Activated effector memory CD4-positive, alpha-beta T cell treated with Interleukin-2 at 50 U/mL for 16 hours (primary cell): ENCODE data around the gene HDAC4.

Experiments used
- DNase-seq: peaks from one replicate; pipeline ENCODE4 v3.0.0-alpha.2; 2020

Gene HDAC4

DNA sequence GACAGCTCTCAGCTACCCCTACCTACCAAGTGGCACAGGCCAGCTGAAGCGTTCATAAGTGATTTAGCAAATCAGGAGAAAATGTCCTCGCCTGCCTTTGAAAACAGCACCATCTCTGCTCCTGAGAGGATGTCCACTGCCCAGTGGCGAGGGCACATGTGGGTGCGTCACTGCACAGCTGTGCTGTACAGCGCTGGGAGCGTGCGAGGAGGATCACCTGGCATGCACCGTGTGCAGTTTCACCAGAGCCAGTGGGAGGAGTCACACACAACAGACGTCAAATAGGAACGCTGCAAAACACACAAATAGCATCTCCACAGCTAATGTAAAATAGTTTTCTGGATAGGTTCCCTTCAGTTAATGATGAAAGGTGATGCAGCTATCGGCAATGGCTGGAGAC is 154.1 kb downstream of the HDAC4 start:
- no peak for DNase-seq

GRCh38 chr2:239245872-239246721 is 154.7 kb downstream of the HDAC4 start:
- DNase-seq: no peak

DNA sequence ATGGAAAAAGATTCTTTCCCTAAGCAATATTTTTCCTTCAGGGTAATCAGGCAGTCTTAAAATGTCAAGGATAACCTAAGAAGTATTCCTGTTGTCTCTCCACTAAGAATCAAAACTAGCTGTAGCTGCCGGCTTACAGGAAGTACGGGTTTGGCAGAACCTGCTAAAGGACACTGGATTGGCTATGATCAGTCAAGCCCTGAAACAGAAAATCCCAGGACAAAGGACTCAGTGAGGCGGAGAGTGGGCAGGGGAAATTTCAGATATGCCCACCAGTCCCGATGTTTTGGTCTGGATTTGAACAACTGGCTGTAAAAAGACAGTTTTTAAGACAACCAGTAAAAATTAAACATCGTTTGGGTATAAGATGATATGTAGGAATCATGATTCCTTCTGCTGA is 155.7 kb downstream of the HDAC4 start:
- no peak for DNase-seq

- no peak for DNase-seq
Measured at GRCh38 chr2:239244625-239245024, 156.2 kb downstream of the HDAC4 start.

- no peak for DNase-seq
Measured at GRCh38 chr2:239241431-239241960, 159.3 kb downstream of the HDAC4 start.

DNA sequence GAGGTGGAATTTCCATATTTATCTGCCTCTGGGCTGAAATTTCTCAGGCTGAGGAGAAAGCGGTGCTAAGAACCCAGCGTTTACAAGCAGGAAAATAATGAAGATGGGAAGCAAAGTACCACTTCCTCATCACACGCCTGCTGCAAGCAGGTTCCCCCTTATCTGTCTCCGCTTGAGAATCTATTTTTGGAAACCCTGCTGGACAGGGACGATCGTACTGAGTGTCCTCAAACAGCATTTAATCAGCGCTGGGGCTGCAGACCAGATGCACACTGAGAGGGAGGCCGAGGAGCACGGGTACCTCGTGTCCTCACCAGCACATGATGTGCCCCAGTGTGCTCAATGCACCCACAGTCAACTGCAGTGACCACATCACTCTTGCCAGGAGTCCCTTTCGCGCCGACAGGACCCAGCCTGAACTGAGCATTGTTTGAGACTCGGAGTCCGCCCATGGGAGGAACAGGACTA is 160.4 kb downstream of the HDAC4 start:
- DNase-seq: no peak

GRCh38 chr2:239239607-239240413 is 161.0 kb downstream of the HDAC4 start:
- no peak for DNase-seq

GRCh38 chr2:239238839-239239606 is 161.8 kb downstream of the HDAC4 start:
- DNase-seq: no peak

DNA sequence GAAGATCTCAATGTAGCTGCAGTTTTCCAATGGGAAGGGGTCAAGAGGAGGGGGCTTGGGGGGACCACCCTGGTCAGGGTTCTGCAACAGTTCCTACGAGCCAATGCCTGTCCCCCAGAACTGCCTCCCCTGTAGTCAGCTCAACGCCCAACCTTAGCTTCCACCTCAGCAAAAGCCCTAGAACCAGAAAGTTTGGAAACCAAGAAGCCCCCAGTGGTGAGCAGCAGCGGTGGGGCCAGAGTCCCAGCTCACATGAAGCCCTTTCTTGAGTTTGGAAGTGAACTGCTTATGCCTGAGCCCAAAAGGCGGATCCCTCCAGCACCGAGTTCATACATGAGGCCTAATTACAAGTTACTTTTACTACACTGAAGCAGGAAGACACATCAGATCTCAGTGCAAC is 162.4 kb downstream of the HDAC4 start:
- DNase-seq: no peak

DNA sequence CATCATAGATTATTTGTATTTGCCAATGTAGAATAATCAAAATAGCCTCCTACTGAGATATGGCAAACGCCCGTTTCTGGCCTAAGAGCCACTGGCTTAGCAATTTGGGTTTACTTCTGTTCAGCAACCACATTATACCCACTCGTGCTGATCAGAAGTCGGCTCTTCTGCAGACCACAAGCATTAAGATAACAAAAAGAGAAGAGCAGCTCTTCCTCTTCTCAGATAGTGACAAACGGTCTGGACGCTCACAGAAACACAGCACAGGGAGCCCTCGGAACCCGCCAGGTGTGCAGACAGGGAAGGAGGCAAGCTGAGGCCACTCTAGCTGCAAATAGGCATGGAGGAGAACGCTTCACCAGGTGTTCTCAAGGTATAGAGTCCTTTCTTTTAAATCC is 164.0 kb downstream of the HDAC4 start:
- no peak for DNase-seq

DNA sequence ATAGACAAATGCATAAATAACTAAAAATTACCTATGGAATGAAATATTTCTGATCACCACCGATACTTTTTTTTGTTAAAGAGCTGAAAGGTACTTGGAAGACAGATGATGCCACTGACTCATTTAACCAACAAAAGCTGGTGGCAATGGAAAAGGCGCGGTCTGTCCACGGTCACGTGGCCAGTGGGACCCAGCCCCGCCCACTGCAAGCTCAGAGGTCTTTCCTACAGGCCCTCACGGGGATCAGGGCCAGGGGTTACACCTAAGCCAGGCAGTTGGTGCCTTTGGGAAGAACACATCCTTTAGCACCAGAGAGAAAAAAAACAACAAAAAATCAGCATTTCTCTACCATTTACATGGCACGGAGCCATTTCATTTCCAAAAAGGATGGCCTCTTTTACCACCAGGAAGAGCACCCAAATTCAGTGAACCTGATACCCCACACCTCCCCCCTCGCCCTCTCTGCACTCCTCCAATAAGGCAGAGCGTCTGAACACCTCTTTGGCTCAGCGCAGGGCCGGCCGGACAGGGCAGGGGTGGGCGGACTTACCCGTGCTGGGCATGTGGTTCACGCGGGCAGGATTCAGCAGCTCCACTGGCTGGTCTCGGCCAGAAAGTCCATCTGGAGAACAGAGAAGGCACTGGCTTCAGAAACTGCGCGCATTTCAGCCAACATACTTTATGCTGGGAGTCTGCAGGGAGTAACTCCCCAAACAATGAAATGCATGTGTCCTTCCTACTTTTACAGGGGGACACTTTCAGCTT is 164.6 kb downstream of the HDAC4 start:
- DNase-seq: no peak

DNA sequence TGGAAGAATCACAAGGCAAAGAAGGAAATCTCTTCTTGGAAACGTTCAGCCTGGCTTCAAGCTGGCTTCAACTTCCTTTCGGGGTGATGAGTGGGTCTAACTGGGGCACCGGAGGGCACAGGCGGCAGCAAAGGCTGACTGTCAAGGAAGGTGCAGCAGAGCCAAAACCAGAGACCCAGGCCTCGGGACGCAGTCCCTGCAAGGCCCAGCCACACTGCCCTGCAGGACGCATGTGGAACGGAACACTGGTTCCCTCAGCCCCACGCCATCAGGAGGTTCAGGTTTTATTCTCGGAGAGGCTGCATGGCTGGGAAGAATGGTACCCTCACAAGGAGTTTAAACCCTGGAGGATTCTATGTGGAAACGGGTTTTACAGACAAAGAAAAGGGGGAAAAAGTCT is 165.5 kb downstream of the HDAC4 start:
- no peak for DNase-seq

DNA sequence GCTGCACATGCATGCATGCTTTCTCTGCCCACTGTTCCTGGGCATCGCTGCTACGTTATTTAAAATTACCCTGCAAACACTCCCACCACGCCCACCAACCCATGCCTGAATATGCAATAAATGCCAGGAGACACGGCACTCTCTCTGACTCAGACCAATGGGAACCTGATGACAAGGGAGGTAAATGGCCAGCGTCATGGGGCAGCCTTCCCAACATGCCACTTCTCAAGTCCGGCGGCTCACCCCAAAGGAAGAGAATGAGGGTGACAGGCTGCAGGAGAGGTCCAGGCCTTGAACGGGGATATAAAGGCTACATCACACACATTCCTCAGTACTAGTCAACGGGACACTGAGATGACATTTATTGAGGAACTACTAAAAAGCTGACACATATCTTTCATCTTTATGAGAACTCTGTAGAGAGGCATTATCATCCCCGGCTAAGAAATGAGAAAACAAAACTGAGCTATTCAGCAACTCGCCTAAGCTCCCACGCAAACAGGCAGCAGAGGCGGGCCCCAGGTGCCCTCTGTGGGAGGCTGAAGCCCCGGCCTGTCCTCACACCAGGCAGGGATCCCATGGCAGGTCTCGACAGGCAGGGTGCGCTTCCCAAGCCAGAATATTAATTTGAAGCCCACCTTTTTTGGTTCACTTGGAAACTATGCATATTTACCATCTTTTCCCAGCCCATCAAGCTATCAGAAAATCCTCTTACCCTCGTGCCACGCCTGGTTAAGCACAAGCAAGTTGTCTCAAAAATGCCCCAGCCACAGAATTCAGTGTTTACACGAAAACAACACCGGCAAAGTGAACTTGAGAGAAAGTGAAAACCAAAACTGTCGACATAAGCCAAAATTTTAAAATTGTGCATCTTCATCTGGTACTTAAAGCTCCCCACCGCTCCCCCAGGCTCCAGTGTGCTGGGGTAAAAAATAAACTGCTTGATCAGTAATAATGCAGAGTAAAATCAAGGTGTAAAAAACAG is 166.3 kb downstream of the HDAC4 start:
- DNase-seq: no peak

GRCh38 chr2:239233576-239233975 is 167.2 kb downstream of the HDAC4 start:
- DNase-seq: no peak

GRCh38 chr2:239232195-239232578 is 168.6 kb downstream of the HDAC4 start:
- no peak for DNase-seq

- DNase-seq: no peak
Measured at GRCh38 chr2:239231231-239232194, 169.3 kb downstream of the HDAC4 start.

DNA sequence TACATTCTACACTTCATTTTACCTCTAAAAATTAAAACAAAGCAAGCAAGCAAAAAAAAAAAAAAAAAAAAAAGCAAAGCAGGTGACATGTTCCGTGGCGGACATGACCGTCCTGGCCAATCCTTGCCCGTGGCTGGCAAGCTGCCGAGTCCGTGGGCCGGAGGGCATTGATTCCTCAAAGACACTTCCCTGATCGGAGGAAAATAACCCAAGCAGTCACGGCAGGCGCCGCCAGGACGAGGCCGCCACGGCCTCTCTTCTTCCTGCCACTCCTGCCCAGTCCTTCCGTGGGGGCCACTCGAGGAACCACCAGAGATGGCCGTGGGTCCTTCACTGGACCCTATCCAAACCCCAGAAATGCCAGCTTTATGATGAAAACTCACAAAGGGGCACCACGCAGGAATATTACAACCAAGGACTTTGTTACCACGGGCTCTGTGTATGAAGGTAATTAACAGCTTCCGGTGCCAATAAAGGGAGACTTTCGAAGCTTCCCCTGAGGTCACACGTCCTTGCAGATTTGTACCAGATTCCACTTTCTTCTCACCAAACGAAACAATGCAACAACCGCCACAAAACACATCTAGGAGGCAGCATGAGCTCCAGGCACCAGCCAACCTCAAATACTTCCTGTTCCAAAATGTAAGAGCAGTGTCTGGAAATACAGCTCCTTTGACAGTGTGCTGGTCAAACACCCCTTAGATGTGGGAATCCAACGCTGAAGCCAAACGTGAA is 170.3 kb downstream of the HDAC4 start:
- no peak for DNase-seq

- no peak for DNase-seq
Measured at GRCh38 chr2:239229545-239230279, 171.1 kb downstream of the HDAC4 start.
